Activated naive CD4-positive, alpha-beta T cell treated with anti-CD3 and anti-CD28 coated beads for 36 hours (primary cell): ENCODE data around the gene DAZL. TPM values are rescaled to one million over a fixed set of nuclear protein-coding genes. Genes with fewer than 3 reads are reported as not detected.
"Not testable (repeated sequence)": the region's sequence is repeated elsewhere in the genome, so short reads cannot be mapped to it uniquely, and the experiment has no call there.

Experiments used
- CTCF ChIA-PET: fragments of 350-600 bp; sonication (Branson Sonifier 250); formaldehyde crosslinking; loops from one replicate; lab custom pipeline; 2021; ENCODE audit warnings: antibody characterized with exemption; lab: Charles Lee
- DNase-seq: peaks from one replicate; pipeline ENCODE4 v3.0.0-alpha.2; 2020
- H3K27ac Mint-ChIP-seq: one replicate; pipeline ENCODE4 v1.8.0; 2021; ENCODE audit warnings: mild to moderate bottlenecking, mixed read lengths
- H3K27me3 Mint-ChIP-seq: one replicate; pipeline ENCODE4 v1.8.0; 2021; ENCODE audit warnings: low read depth, mixed read lengths
- H3K36me3 Mint-ChIP-seq: one replicate; pipeline ENCODE4 v1.8.0; 2021; ENCODE audit warnings: low read depth, mixed read lengths
- H3K4me1 Mint-ChIP-seq: one replicate; pipeline ENCODE4 v1.8.0; 2021; ENCODE audit warnings: low read depth, mixed read lengths
- H3K4me3 Mint-ChIP-seq: one replicate; pipeline ENCODE4 v1.8.0; 2021; ENCODE audit warnings: mild to moderate bottlenecking, moderate library complexity, mixed read lengths
- H3K9me3 Mint-ChIP-seq: one replicate; pipeline ENCODE4 v1.8.0; 2021; ENCODE audit warnings: mixed read lengths
- intact Hi-C: fragments of 100-400 bp; cut with micrococcal nuclease; formaldehyde crosslinking; loops from one replicate; pipeline ENCODE4 v1.15.1; 2023
- total RNA-seq, 2 experiments: library from RNA; stranded (reverse); gene quantifications; one replicate each; pipeline ENCODE4 v1.2.3, GENCODE V29; 2021

Gene DAZL
- total RNA-seq = not detected

DNA sequence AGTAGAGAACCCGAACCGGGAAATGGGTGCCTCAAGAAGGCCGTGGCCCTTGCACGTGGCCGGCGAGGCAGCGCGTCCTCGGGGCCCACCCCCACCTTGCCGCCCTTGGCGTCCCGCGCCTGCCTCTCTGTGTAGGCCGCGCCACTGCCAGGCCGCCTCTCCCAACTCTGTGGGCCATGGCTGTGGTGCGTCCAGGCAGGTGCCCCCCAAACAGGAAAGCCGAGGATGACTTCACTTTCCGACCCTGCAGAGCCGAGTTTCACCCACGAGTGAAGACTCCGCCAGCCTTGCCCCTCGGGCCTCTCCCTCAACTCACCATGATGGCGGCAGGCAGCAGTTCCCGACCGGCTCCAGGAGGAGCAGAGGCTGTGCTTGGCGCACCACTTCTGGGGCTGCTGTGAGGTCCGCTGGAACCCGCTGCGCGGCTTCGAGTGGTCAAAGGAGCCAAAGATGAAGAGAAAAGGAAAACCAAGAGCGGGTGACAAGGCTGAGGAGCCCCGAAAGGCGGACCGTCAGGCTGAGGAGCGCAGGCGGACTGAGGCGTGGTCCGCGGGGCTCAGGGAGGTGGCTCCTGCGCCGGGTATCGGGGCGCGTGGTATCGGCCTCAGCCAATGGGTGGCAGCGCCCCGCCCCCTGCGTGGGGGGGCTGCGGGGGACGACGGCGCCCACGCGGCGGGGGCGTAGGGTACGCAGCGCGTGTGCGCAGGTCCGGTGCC, at the start of gene DAZL:
Gene DAZL, minus strand, starts transcription at position 537 of the 716 bp plus-strand sequence. Its CDS starts 218 bp downstream, at position 319.
- no peak for DNase-seq
- Mint-ChIP-seq H3K36me3 (no peaks in the 10 kb centered on the region), H3K27ac (no peak within 1 kb of the TSS), H3K4me1 (peaks cover 2% of the 10 kb centered on the region), H3K27me3 (no peaks in the 10 kb centered on the region), H3K4me3 (no peak within 1 kb of the TSS), H3K9me3 (no peaks in the 10 kb centered on the region)
- intact Hi-C loops = no loop called here
- CTCF ChIA-PET = no interaction called here

DNA sequence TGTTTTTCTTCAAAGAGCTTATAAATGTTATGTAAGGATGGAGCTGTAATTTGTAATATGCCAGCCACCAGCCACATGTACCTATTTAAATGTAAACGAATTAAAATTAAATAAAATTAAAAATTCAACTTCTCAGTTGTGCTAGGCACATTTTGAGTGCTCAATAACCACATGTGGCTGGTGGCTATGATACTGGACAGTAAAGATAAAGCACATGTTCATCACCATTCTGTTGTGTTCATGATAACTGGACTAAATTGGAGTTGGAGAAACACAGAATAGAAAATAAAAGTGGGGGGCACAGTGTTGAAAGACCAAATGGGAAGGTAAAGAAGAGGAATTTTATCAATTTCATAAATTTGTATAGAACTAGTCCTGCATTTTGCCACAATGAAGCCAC, 49.8 kb upstream of the DAZL start:
- Mint-ChIP-seq H3K4me1 (no peaks in the 10 kb centered on the region), H3K27ac (no peak overlapping the region), H3K27me3 (no peaks in the 10 kb centered on the region), H3K4me3 (no peak overlapping the region), H3K36me3 (no peaks in the 10 kb centered on the region), H3K9me3 (no peaks in the 10 kb centered on the region)
- intact Hi-C loops = no loop called here
- no peak for DNase-seq
- CTCF ChIA-PET = no interaction called here

DNA sequence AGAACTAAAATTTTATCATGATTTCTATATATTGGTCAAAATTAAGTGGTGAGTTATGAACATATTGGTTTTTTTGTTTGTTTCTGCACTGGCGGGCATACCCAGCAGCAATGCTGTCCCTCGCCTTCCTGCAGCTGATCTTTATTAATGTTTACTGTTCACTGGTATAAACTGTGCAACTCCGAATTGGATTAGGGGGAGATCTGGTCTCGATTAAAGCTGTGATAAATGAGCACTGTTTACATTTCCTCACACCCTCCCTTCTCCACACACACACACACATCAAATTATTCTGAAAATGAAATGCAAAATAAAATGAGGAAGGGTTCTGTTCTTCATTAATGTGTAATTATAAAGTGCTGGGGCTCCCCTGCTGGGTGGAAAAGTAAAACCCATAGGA, 48.5 kb upstream of the DAZL start:
- no peak overlapping the region for H3K27ac Mint-ChIP-seq
- intact Hi-C loops = no loop called here
- H3K9me3 Mint-ChIP-seq = no peaks in the 10 kb centered on the region
- H3K36me3 Mint-ChIP-seq = no peaks in the 10 kb centered on the region
- CTCF ChIA-PET = interaction anchor here (0.9 kb wide), 1 partner anchor 18 kb away, joined by 3 read pairs; no protein-coding TSS in a partner anchor
- no peak for DNase-seq
- H3K4me1 Mint-ChIP-seq = no peaks in the 10 kb centered on the region
- H3K4me3 Mint-ChIP-seq = no peak overlapping the region
- no peaks in the 10 kb centered on the region for H3K27me3 Mint-ChIP-seq

- intact Hi-C loops = no loop called here
- H3K27me3 Mint-ChIP-seq = no peaks in the 10 kb centered on the region
- H3K36me3 Mint-ChIP-seq = no peaks in the 10 kb centered on the region
- no peak overlapping the region for H3K4me3 Mint-ChIP-seq
- no peak for DNase-seq
- CTCF ChIA-PET = no interaction called here
- no peaks in the 10 kb centered on the region for H3K4me1 Mint-ChIP-seq
- no peak overlapping the region for H3K27ac Mint-ChIP-seq
- no peaks in the 10 kb centered on the region for H3K9me3 Mint-ChIP-seq
Observed at GRCh38 chr3:16647668-16648067, 42.4 kb upstream of the DAZL start.

- intact Hi-C loops = no loop called here
- H3K27me3 Mint-ChIP-seq = no peaks in the 10 kb centered on the region
- no peaks in the 10 kb centered on the region for H3K36me3 Mint-ChIP-seq
- no peak overlapping the region for H3K4me3 Mint-ChIP-seq
- CTCF ChIA-PET = interaction anchor here (0.7 kb wide), 1 partner anchor 439 kb away, joined by 4 read pairs; no protein-coding TSS in a partner anchor
- H3K4me1 Mint-ChIP-seq = no peaks in the 10 kb centered on the region
- no peak overlapping the region for H3K27ac Mint-ChIP-seq
- H3K9me3 Mint-ChIP-seq = no peaks in the 10 kb centered on the region
- no peak for DNase-seq
Observed at GRCh38 chr3:16639806-16640205, 34.6 kb upstream of the DAZL start.

- H3K4me1 Mint-ChIP-seq = no peaks in the 10 kb centered on the region
- H3K4me3 Mint-ChIP-seq = no peak overlapping the region
- no peaks in the 10 kb centered on the region for H3K27me3 Mint-ChIP-seq
- H3K36me3 Mint-ChIP-seq = no peaks in the 10 kb centered on the region
- no peaks in the 10 kb centered on the region for H3K9me3 Mint-ChIP-seq
- no peak overlapping the region for H3K27ac Mint-ChIP-seq
- intact Hi-C loops = no loop called here
- CTCF ChIA-PET = no interaction called here
- no peak for DNase-seq
Observed at GRCh38 chr3:16633948-16634347, 28.7 kb upstream of the DAZL start.

DNA sequence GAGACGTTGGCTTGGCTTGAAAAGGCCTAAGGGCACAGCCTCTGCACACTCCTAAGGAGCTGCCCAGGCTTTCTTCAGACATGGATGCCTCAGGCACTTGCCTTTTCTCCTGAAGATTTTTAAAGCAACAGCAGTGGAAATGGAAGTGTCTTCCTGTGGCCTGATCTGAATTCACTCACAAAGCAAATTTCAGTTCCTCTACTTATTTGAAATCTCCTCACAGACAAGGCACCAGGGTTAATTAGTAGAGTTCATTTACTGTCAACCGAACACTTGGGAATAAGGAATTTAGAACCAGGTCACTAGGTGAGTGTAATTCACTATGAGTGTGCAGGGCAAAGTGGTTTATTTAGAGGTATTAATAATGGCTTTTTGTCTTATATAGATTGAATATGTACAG, 27.2 kb upstream of the DAZL start:
- Mint-ChIP-seq H3K9me3 (no peaks in the 10 kb centered on the region), H3K27ac (no peak overlapping the region), H3K27me3 (no peaks in the 10 kb centered on the region), H3K36me3 (no peaks in the 10 kb centered on the region), H3K4me1 (no peaks in the 10 kb centered on the region), H3K4me3 (no peak overlapping the region)
- DNase-seq = no peak
- CTCF ChIA-PET = no interaction called here
- intact Hi-C loops = no loop called here

GRCh38 chr3:16618721-16619120, 13.5 kb upstream of the DAZL start:
- H3K36me3 Mint-ChIP-seq = no peaks in the 10 kb centered on the region
- CTCF ChIA-PET = interaction anchor here (1.2 kb wide), 1 partner anchor 17 kb away, joined by 3 read pairs; no protein-coding TSS in a partner anchor
- DNase-seq = no peak

DNA sequence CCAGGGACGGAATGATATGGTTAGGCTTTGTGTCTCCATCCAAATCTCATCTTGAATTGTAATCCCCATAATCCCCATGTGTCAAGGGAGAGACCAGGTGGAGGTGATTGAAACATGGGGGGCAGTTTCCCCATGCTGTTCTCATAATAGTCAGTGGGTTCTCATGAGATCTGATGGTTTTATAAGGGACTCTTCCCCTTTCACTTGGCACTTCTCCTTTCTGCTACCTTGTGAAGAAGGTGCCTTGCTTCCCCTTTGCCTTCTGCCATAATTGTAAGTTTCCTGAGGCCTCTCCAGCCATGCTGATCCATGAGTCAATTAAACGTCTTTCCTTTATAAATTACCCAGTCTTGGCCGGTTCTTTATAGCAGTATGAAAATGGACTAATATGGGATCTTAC, 11.9 kb upstream of the DAZL start:
- H3K27me3 Mint-ChIP-seq, H3K9me3 Mint-ChIP-seq, H3K36me3 Mint-ChIP-seq, DNase-seq, H3K4me1 Mint-ChIP-seq, H3K27ac Mint-ChIP-seq, H3K4me3 Mint-ChIP-seq, intact Hi-C loops, CTCF ChIA-PET: not testable (repeated sequence)

More at GRCh38 chr3:16618721-16619120, 13.5 kb upstream of the DAZL start:
- Mint-ChIP-seq H3K4me1 (no peaks in the 10 kb centered on the region), H3K27me3 (no peaks in the 10 kb centered on the region), H3K27ac (no peak overlapping the region), H3K4me3 (no peak overlapping the region), H3K9me3 (peaks cover 6% of the 10 kb centered on the region)
- intact Hi-C loops = no loop called here

DNA sequence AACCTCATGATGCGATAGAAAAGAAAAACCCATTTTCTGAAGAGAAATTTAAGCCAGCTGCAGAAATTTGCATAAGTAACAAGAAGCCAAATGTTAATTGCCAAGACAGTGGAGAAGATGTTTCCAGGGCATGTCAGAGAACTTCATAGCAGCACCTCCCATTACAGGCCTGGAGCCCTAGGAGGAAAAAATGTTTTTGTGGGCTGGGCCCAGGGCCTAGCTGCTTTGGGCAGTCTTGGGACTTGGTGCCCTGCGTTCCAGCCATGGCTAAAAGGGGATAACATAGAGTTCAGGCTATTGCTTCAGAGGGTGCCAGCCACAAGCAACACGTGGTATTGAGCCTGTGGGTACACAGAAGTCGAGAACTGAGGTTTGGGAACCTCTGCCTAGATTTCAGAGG, 10.9 kb upstream of the DAZL start:
- CTCF ChIA-PET = no interaction called here
- H3K36me3 Mint-ChIP-seq = no peaks in the 10 kb centered on the region
- no peak for DNase-seq
- no peak overlapping the region for H3K4me3 Mint-ChIP-seq
- H3K9me3 Mint-ChIP-seq = peaks cover 6% of the 10 kb centered on the region
- no peaks in the 10 kb centered on the region for H3K27me3 Mint-ChIP-seq
- no peaks in the 10 kb centered on the region for H3K4me1 Mint-ChIP-seq
- no peak overlapping the region for H3K27ac Mint-ChIP-seq
- intact Hi-C loops = no loop called here

- H3K27ac Mint-ChIP-seq = no peak overlapping the region
- H3K4me3 Mint-ChIP-seq = no peak overlapping the region
- no peaks in the 10 kb centered on the region for H3K27me3 Mint-ChIP-seq
- H3K9me3 Mint-ChIP-seq = peaks cover 6% of the 10 kb centered on the region
- no peaks in the 10 kb centered on the region for H3K4me1 Mint-ChIP-seq
- no peaks in the 10 kb centered on the region for H3K36me3 Mint-ChIP-seq
- no peak for DNase-seq
- intact Hi-C loops = no loop called here
- CTCF ChIA-PET = interaction anchor here (0.7 kb wide), 1 partner anchor 619 kb away, joined by 3 read pairs; no protein-coding TSS in a partner anchor
Observed at GRCh38 chr3:16614033-16615031, 9.1 kb upstream of the DAZL start.

GRCh38 chr3:16609927-16610580, 4.8 kb upstream of the DAZL start:
- Mint-ChIP-seq H3K27ac (no peak overlapping the region), H3K4me3 (no peak overlapping the region), H3K27me3 (no peaks in the 10 kb centered on the region), H3K9me3 (no peaks in the 10 kb centered on the region), H3K4me1 (no peaks in the 10 kb centered on the region), H3K36me3 (no peaks in the 10 kb centered on the region)
- intact Hi-C loops = no loop called here
- DNase-seq = no peak
- CTCF ChIA-PET = interaction anchor here (0.9 to 1.1 kb wide), 2 partner anchors 8 to 10 kb away, joined by 3 read pairs; no protein-coding TSS in a partner anchor
